Endothelial cell of umbilical vein (primary cell): ENCODE results near the gene FAM149B1.

ENCODE experiments used
- EZH2 ChIP-seq: IDR thresholded peaks from 2 replicates; pipeline ENCODE4 v1.6.1; 2012; ENCODE audit warnings: borderline replicate concordance, low read depth, mild to moderate bottlenecking, moderate library complexity, low read length, inconsistent platforms; ENCODE audit not compliant: severe bottlenecking
- FOS ChIP-seq: IDR thresholded peaks from 2 replicates; pipeline ENCODE4 v1.6.1; 2011; ENCODE audit warnings: mild to moderate bottlenecking, low read length, moderate library complexity, borderline replicate concordance; ENCODE audit not compliant: insufficient read depth
- POLR2A ChIP-seq: IDR thresholded peaks from 2 replicates; pipeline ENCODE4 v1.6.1; 2012; ENCODE audit warnings: low read depth, mild to moderate bottlenecking, control low read depth, low read length
- POLR2AphosphoS5 ChIP-seq: IDR thresholded peaks from 2 replicates; pipeline ENCODE4 v1.6.1; 2012; ENCODE audit warnings: low read depth, mild to moderate bottlenecking, control low read depth, low read length, moderate library complexity; ENCODE audit not compliant: insufficient read depth
- TF ChIP-seq, protein P1 (sequence below), 2 donors: IDR thresholded peaks; 1 replicate in 1 of 2; 2 replicates in 1 of 2; pipeline ENCODE4 v1.5.1; 2011; ENCODE audit warnings: low read length in 2 of 2, mild to moderate bottlenecking in 2 of 2, moderate library complexity in 2 of 2, control low read depth in 1 of 2, inconsistent platforms in 1 of 2, low read depth in 1 of 2; ENCODE audit not compliant: insufficient read depth in 1 of 2; ENCODE audit errors: extremely low read depth in 1 of 2
- TF ChIP-seq, protein P2 (sequence below): IDR thresholded peaks from 2 replicates; pipeline ENCODE4 v1.6.1; 2011; ENCODE audit not compliant: insufficient read depth, insufficient read length

DNA sequence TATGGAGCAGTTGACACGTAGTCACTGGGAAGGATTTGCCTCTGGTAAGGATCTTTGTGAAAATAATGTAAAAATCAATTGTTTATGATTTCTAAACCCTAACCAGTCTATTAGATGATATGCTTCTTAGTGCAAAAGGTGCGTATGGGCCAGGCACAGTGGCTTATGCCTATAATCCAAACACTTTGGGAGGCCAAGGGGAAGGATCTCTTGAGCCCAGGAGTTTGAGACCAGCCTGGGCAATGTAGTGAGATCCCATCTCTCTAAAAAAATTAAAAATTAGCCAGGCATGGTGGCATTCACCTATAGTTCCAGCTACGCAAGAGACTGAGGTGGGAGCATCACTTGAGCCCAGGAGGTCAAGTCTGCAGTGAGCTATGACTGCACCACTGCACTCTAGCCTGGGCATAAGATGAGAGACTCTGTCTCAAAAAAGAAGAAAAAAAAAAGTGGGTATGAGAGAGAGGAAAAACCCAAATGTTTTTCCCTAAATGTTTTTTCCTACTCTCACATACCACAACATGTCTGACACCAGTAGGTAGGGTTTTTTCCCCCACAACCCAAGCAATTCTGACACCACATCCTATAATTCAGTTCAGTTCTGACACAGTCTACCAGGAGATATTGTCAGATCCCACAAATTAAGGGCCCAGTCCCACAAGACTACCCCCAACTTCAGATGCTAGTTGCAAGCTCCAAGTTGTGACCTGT lies 42.6 kb downstream of the FAM149B1 start:
- TF ChIP-seq, protein P1, sequence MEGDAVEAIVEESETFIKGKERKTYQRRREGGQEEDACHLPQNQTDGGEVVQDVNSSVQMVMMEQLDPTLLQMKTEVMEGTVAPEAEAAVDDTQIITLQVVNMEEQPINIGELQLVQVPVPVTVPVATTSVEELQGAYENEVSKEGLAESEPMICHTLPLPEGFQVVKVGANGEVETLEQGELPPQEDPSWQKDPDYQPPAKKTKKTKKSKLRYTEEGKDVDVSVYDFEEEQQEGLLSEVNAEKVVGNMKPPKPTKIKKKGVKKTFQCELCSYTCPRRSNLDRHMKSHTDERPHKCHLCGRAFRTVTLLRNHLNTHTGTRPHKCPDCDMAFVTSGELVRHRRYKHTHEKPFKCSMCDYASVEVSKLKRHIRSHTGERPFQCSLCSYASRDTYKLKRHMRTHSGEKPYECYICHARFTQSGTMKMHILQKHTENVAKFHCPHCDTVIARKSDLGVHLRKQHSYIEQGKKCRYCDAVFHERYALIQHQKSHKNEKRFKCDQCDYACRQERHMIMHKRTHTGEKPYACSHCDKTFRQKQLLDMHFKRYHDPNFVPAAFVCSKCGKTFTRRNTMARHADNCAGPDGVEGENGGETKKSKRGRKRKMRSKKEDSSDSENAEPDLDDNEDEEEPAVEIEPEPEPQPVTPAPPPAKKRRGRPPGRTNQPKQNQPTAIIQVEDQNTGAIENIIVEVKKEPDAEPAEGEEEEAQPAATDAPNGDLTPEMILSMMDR (IDR thresholded peaks at IDR 0.05; ENCODE audit: extremely low read depth in 1 of 2, insufficient read depth in 1 of 2, low read depth in 1 of 2, low read length in 2 of 2): no peak
- TF ChIP-seq EZH2 (no peak), POLR2A (no peak), POLR2AphosphoS5 (no peak), FOS (no peak)
- TF ChIP-seq, protein P2, sequence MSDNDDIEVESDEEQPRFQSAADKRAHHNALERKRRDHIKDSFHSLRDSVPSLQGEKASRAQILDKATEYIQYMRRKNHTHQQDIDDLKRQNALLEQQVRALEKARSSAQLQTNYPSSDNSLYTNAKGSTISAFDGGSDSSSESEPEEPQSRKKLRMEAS: no peak
